Measurements from ENCODE around the gene AGER. TPM values are rescaled to one million over a fixed set of nuclear protein-coding genes. Genes with fewer than 3 reads are reported as not detected.

AGER gene
- total and polyA plus RNA-seq, 8 donors = 68.0 to 616 (median 93.8) TPM

- no peak for TF ChIP-seq CTCF (IDR thresholded peaks at IDR 0.05)
- H3K27ac ChIP-seq = peak within 1 kb of the TSS; percentile 97 to 98
- H3K27me3 ChIP-seq = no peaks in the 10 kb centered on the region
- H3K36me3 ChIP-seq = peaks cover 0 to 17% of the 10 kb centered on the region in 2 donors
- peak; percentile 97 to 98 (median 98) for DNase-seq
- peak within 1 kb of the TSS; percentile 74 to 79 for H3K4me3 ChIP-seq
- intact Hi-C loops (cut with DNase I) = no loop called here
- H3K4me1 ChIP-seq = peaks cover 23 to 63% of the 10 kb centered on the region in 2 donors
- peak; percentile 75 for ATAC-seq
- no peaks in the 10 kb centered on the region for H3K9me3 ChIP-seq
Measured at GRCh38 chr6:32175711-32176475, 8.2 kb downstream of the AGER start, which contains the start of gene AGPAT1. Gene AGPAT1, minus strand, starts transcription at chr6:32176084. Its CDS starts 4,588 bp downstream, at chr6:32171496.

- no peaks in the 10 kb centered on the region for H3K27me3 ChIP-seq
- ATAC-seq = no peak
- peak overlapping the region; percentile 97 to 98 for H3K27ac ChIP-seq
- DNase-seq = no peak
- no peak for TF ChIP-seq CTCF (IDR thresholded peaks at IDR 0.05)
- H3K4me3 ChIP-seq = peak overlapping the region; percentile 74 to 79
- intact Hi-C loops (cut with DNase I) = no loop called here
- H3K9me3 ChIP-seq = no peaks in the 10 kb centered on the region
- peaks cover 23 to 58% of the 10 kb centered on the region in 2 donors for H3K4me1 ChIP-seq
- H3K36me3 ChIP-seq = peaks cover 0 to 19% of the 10 kb centered on the region in 2 donors
Measured at GRCh38 chr6:32175322-32175710, 8.7 kb downstream of the AGER start.

GRCh38 chr6:32174416-32174815 is 9.6 kb downstream of the AGER start:
- intact Hi-C loops (cut with DNase I) = no loop called here

GRCh38 chr6:32173051-32173727 is 10.9 kb downstream of the AGER start:
- DNase-seq = no peak
- H3K9me3 ChIP-seq = no peaks in the 10 kb centered on the region
- intact Hi-C loops (cut with DNase I) = no loop called here
- no peak for ATAC-seq
- H3K36me3 ChIP-seq = peaks cover 0 to 33% of the 10 kb centered on the region in 2 donors
- no peak for TF ChIP-seq CTCF (IDR thresholded peaks at IDR 0.05)
- no peak overlapping the region for H3K27ac ChIP-seq
- peaks cover 20 to 40% of the 10 kb centered on the region in 2 donors for H3K4me1 ChIP-seq
- H3K27me3 ChIP-seq = no peaks in the 10 kb centered on the region
- H3K4me3 ChIP-seq = no peak overlapping the region

More at GRCh38 chr6:32174416-32174815, 9.6 kb downstream of the AGER start:
- H3K4me1 ChIP-seq = peaks cover 23 to 49% of the 10 kb centered on the region in 2 donors
- H3K27ac ChIP-seq = no peak overlapping the region
- no peaks in the 10 kb centered on the region for H3K9me3 ChIP-seq
- H3K36me3 ChIP-seq = peaks cover 0 to 21% of the 10 kb centered on the region in 2 donors
- H3K4me3 ChIP-seq = peak overlapping the region in 1 of 2 donors; percentile 79
- no peak for TF ChIP-seq CTCF (IDR thresholded peaks at IDR 0.05)
- ATAC-seq = no peak
- no peaks in the 10 kb centered on the region for H3K27me3 ChIP-seq
- no peak for DNase-seq

GRCh38 chr6:32171234-32171633 is 12.8 kb downstream of the AGER start:
- no peak for TF ChIP-seq CTCF (IDR thresholded peaks at IDR 0.05)
- DNase-seq (no peak), ATAC-seq (no peak)
- Histone ChIP-seq H3K27ac (no peak overlapping the region), H3K4me1 (peaks cover 11 to 29% of the 10 kb centered on the region in 2 donors), H3K36me3 (peaks cover 0 to 53% of the 10 kb centered on the region in 2 donors), H3K27me3 (no peaks in the 10 kb centered on the region), H3K9me3 (no peaks in the 10 kb centered on the region), H3K4me3 (no peak overlapping the region)
- intact Hi-C loops (cut with DNase I) = no loop called here
